OCI-LY7 (cell line): ENCODE results near the gene TCF12.

ENCODE experiments used
- CTCF ChIP-seq: fragments of 200-600 bp; sonication (generic); conservative IDR thresholded peaks from 2 replicates; pipeline ENCODE4 v1.5.1; 2014; ENCODE audit warnings: mild to moderate bottlenecking, antibody characterized with exemption, low read length, moderate library complexity, mixed read lengths
- EZH2phosphoT487 ChIP-seq: fragments of 200-600 bp; sonication (generic); IDR thresholded peaks from 2 replicates; pipeline ENCODE4 v1.6.1; 2018; ENCODE audit warnings: low read depth, borderline replicate concordance, mild to moderate bottlenecking, mixed run types, antibody characterized with exemption, low read length, moderate library complexity, mixed read lengths

- no peak for TF ChIP-seq CTCF
- TF ChIP-seq EZH2phosphoT487, result no peak
These were observed 113.2 kb downstream of the TCF12 start for GRCh38 chr15:57031605-57032004.
